HG02884 (cell line): ENCODE measurements around the gene IL18R1.
A peak's percentile ranks its signal among the peaks of the same experiment; 100 is the strongest.
"Not testable (repeated sequence)": the region's sequence is repeated elsewhere in the genome, so short reads cannot be mapped to it uniquely, and the experiment has no call there.

ENCODE experiments used
- ATAC-seq: cut with Tn5 transposase; IDR thresholded peaks from one replicate; pipeline ENCODE4 v1.9.1; 2021; ENCODE audit warnings: mild to moderate bottlenecking, moderate library complexity; ENCODE audit not compliant: unreplicated experiment

Gene IL18R1

GRCh38 chr2:102355526-102356380 is at the start of gene IL18R1:
TSS of gene IL18R1 (plus strand) at chr2:102355796. CDS start at chr2:102362661, 6,865 bp downstream.
- peak; percentile 89 for ATAC-seq

- no peak for ATAC-seq
These were observed 49.5 kb upstream of the IL18R1 start for GRCh38 chr2:102306125-102306524.

DNA sequence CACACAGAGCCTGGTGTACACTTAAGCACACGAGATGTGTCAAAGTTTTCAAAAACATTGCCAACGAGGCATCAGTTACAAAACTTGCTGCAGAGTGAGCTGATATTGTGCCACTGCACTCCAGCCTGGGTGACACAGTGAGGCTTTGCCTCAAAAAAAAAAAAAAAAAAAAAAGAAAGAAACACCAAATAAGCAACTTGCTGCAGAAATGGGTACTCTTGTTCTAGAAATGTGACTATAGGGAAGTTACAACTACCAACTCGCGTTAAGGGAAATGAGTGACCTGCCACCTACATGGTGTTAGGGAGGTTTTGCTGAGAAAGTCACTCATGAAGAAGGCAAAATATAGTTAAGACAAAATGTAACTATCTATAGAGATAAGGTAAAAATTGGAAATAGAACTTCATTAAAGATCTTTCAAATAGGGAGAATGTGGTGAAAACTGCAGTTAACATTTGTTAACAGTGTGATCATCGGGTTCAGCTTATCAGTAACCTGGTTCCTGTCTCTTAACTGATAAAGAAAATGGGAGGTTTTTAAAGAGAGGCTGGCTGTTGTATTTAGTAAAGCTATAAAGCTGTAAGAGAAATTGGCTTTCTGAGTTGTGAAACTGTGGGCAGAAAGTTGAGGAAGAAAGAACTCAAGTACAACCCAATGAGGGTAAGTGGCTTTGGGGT is 44.5 kb upstream of the IL18R1 start, which contains the start of gene IL1RL1:
Gene IL1RL1 (plus strand): TSS at position 600 of the 677 bp plus-strand sequence. CDS start 26,702 bp downstream, outside the sequence.
- no peak for ATAC-seq

DNA sequence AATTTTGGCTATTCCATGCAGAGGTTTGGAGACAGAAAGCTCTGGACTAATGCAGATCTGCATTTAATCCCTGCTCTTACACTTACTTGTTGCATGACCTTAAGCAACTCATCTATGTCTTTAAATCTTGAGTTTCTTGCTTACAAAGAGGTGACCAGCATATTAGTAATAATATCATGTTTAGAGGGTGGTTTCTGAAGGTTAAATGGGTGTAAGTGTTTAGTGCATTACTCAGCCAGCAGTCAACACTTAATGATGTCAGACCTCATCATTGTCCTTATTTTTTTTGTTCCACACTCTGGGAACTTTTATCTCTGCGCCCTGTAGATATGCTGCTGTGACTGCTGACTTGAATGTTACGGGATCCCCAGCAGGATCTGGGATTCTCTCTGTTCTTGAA is 42.6 kb upstream of the IL18R1 start:
- no peak for ATAC-seq

- no peak for ATAC-seq
These were observed 42.1 kb upstream of the IL18R1 start for GRCh38 chr2:102313471-102313870.

DNA sequence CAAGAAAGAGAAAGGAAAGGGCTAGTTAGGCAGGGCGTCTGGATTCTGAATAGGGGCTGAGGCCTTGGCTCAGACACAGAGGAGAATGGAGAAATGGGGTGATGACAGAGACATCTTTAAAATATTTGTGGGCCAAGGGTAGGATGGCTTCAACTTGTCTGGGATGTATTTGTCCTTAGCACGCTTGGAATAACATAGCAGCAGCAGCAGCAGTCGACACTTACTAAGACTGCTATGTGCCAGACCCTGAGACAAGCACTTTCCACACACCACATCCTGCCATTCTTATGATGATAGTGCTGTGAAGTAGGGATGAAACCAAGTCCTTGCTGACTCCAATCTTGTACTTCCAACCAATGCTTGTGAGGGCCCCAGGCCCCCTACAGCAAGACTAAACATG is 41.6 kb upstream of the IL18R1 start:
- ATAC-seq, result no peak

GRCh38 chr2:102315921-102316320 is 39.7 kb upstream of the IL18R1 start:
- no peak for ATAC-seq

DNA sequence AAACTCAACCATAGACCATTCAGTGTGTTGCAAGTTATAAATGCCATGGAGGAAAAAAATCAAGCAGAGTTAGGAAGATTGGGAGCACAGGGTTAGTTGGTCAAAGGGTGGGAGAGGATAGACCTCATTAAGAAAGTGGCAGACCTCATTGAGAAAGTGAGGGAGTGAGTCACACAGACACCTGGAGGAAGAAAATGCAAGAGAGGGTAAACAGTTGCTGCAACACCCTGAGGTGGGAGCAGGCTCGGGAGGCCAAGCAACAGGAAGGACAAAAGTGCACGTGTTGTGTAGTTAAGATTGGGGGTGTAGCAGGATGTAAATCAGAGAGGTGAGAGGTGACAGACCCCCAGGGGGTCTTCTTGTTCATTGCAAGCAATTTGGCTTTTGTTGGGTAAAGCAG is 37.9 kb upstream of the IL18R1 start:
- ATAC-seq, result no peak

- no peak for ATAC-seq
These were observed 37.2 kb upstream of the IL18R1 start for GRCh38 chr2:102318437-102318836.

DNA sequence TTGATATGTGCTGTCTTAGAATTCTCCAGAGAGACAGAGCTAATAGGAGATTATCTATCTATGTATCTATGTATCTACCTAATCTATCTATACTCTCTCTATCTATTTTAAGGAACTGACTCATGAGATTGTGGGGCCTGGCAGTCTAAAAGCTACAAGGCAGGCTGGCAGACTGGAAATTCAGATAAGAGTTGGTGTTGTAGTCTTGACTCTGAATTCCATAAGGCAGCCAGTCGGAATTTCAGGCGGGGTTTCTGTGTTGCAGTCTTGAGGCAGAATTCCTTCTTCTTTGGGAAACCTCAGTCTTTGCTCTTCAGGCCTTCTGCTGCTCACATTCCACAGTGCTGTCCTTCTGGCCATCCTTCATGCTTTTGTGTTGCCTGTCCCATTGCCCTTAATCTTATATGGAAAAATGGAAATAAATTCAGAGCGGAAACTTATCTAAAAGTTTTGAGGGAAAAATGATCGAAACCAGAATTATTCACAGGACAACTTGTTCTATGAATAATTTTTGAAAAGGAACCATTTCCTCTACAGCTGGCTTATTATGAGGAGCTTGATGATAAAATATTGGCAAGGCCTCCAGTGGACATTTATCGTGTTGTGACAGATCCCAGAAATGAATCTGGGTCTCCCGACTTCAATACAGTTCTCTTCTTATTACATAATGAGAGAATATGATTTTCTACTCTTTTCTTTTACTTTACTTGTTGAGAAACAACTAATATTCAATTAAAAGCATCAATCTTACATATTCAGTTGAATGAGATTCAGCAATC is 33.5 kb upstream of the IL18R1 start:
- no peak for ATAC-seq

GRCh38 chr2:102324914-102325313 is 30.7 kb upstream of the IL18R1 start:
- not testable (repeated sequence) for ATAC-seq

- no peak for ATAC-seq
These were observed 24.1 kb upstream of the IL18R1 start for GRCh38 chr2:102331311-102331980.

GRCh38 chr2:102334486-102334885 is 21.1 kb upstream of the IL18R1 start:
- no peak for ATAC-seq

GRCh38 chr2:102335871-102336366 is 19.7 kb upstream of the IL18R1 start:
- ATAC-seq, result no peak

DNA sequence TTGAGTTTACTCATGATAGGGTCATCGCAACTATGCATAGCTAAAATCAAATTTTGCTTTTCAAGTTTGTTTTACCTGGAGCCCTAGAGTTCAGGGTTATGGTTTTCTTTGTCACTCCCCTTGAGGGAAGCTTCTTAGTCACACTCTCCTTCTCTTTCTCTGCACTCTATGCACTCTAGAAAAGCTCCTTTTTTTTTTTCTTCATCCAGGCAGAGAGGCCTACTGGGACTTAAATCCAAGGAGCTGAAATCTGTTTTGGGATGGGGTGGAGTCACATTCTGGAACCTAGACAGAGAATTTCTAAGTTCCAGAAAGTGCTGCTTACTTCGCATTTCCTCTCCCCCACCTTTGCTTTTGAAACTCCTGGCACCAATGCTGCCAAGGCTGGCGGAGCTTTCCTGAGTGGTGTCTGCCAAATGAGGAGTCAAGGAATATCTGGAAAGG is 19.1 kb upstream of the IL18R1 start:
- ATAC-seq, result no peak

DNA sequence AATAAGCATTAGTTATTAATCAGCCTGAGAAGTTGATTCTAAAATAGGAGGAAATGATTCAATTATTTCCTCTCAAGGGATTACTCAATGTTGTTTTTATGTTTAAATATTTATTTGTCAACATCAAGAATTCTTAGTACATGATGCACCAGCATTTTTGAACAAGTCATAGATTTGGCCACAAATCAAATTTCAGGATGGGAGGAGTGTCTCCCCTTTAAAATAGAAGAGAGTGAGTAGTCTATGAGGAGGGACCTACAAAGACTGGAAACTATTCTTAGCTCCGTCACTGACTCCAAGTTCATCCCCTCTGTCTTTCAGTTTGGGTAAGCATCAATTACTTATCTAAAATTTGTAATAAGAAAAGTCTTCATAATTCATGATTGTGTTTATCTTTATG is 18.6 kb upstream of the IL18R1 start:
- no peak for ATAC-seq

DNA sequence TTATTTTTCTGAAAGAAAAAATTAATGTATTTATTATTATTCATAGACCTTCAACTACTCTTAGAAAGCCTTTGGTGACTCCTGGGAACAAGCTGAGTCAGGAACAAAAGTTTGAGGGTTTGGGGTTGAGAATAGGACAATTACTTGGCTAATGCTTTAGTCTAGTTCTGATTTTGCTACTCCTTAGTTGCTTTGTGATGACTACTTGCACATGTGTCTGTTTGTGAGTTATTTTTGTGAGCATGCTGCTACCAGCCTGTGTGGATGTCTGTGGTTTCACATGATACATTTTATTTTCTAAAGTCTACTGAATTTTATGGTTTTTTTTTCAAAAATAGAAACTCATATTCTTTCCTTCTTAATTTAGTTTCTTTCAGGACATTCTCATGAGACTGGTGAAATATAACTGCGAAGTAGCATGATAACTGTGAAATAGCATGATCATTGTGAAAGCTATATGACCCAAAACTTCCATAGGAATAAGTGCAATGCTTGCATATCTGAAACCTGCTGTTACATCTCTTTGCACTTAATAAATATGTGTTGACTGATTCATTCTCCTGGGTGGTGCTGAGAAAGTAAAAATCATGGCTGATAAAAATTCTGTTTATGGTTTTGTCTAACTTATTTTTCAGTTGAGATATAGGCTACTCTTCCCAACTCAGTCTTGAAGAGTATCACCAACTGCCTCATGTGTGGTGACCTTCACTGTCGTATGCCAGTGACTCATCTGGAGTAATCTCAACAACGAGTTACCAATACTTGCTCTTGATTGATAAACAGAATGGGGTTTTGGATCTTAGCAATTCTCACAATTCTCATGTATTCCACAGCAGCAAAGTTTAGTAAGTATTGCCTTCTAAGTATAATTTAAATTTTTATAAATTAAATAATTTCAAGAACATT is 17.9 kb upstream of the IL18R1 start:
- ATAC-seq, result no peak

DNA sequence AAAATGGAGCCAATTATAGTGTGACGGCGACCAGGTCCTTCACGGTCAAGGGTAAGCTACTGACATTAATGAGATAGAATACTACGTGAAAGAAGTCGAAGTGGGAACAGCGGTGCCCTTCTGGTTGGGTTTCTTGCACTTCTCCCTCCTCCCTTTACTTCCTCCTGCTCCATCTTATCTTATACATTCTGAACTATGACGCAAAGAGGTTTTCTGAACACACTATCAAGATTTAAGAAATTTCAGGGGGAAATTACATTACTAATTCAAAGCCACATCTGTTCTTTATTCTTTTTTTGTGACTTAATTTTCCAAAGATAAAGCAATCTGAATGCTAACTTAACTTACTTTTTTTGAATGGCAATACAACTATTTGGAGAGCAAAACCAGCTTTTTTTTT is 14.8 kb upstream of the IL18R1 start:
- ATAC-seq, result no peak

GRCh38 chr2:102342888-102343287 is 12.7 kb upstream of the IL18R1 start:
- ATAC-seq, result no peak

GRCh38 chr2:102344397-102344796 is 11.2 kb upstream of the IL18R1 start:
- ATAC-seq, result no peak
